Astrocyte of the cerebellum (primary cell): ENCODE results near the gene AFF3.

Source experiments
- DNase-seq: peaks from one replicate; pipeline ENCODE4 v3.0.0-alpha.2; 2011; ENCODE audit warnings: low read depth
- H3K4me3 ChIP-seq: 2 replicates; pipeline ENCODE4 v1.5.1; 2011; ENCODE audit warnings: mild to moderate bottlenecking, low read depth, low read length, moderate library complexity
- in situ Hi-C: cut with HindIII; loops from 2 replicates; pipeline ENCODE4 v1.10.0; 2017; ENCODE audit warnings: low sequenced_read_pairs
- TF ChIP-seq, protein P1 (sequence below): IDR thresholded peaks from 2 replicates; pipeline ENCODE4 v1.5.1; 2012; ENCODE audit warnings: low read length, low read depth, moderate library complexity, mild to moderate bottlenecking; ENCODE audit errors: missing control alignments

Gene AFF3

DNA sequence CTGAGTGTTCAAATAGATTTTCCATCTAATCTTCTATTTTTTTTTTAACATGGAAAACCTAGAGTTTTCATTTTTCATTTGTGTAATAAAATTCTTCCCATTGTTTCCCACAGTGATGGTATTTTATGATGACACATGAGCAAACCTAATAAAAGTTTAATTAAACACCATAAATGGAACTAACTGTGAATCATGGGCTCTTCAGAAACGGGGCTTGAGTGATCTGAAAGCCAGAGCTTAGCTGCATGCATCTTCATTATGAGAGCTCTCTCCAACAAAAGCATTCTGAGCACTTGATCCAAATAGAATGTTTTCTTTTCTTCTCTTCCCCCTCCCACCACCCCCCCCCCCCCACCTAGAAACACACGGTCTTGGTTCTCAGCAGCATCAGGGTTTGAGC is 570.4 kb downstream of the AFF3 start:
- no peak for DNase-seq
- TF ChIP-seq, protein P1, sequence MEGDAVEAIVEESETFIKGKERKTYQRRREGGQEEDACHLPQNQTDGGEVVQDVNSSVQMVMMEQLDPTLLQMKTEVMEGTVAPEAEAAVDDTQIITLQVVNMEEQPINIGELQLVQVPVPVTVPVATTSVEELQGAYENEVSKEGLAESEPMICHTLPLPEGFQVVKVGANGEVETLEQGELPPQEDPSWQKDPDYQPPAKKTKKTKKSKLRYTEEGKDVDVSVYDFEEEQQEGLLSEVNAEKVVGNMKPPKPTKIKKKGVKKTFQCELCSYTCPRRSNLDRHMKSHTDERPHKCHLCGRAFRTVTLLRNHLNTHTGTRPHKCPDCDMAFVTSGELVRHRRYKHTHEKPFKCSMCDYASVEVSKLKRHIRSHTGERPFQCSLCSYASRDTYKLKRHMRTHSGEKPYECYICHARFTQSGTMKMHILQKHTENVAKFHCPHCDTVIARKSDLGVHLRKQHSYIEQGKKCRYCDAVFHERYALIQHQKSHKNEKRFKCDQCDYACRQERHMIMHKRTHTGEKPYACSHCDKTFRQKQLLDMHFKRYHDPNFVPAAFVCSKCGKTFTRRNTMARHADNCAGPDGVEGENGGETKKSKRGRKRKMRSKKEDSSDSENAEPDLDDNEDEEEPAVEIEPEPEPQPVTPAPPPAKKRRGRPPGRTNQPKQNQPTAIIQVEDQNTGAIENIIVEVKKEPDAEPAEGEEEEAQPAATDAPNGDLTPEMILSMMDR = no peak
- no peak overlapping the region for H3K4me3 ChIP-seq
- in situ Hi-C loops = no loop called here

DNA sequence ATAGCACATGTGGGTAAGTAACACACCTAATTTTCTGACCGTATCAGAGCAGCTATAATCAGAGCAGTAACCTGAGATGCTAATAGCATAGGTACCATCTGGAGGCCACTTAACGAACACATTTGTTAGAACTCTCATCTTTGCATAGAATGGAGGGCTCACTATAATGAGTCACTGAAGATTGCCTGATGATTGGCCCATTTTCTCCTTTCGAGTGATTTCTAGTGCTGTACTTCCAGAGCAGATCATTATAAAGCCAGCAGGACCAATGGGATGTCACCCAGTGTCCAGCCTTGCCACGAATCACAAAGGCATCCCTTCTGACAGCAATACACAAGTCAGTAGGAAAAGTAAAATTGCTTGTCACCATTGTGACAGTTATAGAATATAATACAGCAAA is 570.9 kb downstream of the AFF3 start:
- in situ Hi-C loops = no loop called here
- TF ChIP-seq, protein P1 = no peak
- H3K4me3 ChIP-seq = no peak overlapping the region
- no peak for DNase-seq

DNA sequence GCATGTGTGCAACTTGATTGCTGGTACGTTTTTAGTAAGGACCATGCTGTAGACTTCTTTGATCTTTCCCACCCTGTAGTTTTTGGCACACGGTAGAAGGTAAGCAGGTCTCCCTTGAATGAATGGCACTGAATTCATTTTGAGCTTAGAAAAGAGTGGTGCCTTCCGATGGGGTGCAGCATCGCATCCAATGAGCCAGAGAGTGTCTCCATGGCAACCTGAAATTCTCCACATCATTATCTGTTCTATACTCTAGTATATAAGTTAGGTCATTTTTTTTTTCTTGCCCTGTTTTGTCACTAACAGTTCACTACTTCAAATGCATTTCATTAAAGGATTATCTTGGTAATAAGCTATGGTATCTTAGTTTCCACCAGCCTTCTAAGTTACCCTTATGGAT is 571.4 kb downstream of the AFF3 start:
- DNase-seq = no peak
- TF ChIP-seq, protein P1 = no peak
- H3K4me3 ChIP-seq = no peak overlapping the region
- in situ Hi-C loops = no loop called here

DNA sequence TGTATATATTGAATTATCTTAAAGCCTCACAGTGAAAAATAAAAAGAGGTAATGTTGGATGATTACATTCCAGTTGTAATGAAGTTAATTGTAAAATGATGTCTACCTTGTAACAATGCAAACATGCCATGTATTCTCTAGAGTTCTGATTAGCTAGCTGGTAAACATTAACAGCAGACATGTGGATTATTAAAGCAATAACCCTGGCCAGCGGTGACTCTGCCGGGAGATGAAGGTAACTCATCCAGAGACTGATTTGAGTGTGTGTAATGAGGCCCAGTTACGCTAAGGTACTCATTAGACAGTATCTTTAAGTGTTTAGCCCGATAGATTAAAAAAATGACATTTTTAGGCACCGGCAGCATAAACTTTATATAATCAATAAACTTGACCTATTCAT is 573.0 kb downstream of the AFF3 start:
- in situ Hi-C loops = no loop called here
- no peak overlapping the region for H3K4me3 ChIP-seq
- no peak for DNase-seq
- TF ChIP-seq, protein P1 = no peak

DNA sequence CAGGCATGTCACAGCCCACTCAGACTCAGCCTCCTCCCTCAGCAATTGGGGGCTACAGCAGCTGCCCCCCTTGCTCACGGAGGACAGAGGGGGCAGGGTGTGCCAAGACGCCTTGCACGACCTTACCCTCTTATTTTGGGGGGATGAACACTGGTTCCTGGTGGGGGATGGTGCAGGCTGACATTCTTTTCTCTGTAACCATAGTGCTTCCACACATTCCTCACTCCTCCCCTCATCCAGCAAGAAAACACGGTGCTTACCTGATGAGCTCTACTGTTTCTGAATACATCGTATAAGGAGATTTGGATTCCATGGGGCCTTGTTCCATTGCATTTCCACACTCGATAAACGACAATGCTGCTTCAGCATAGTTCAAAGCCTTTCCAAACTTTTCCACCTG is 577.2 kb downstream of the AFF3 start:
- no peak for DNase-seq
- TF ChIP-seq, protein P1 = no peak
- in situ Hi-C loops = no loop called here
- no peak overlapping the region for H3K4me3 ChIP-seq

DNA sequence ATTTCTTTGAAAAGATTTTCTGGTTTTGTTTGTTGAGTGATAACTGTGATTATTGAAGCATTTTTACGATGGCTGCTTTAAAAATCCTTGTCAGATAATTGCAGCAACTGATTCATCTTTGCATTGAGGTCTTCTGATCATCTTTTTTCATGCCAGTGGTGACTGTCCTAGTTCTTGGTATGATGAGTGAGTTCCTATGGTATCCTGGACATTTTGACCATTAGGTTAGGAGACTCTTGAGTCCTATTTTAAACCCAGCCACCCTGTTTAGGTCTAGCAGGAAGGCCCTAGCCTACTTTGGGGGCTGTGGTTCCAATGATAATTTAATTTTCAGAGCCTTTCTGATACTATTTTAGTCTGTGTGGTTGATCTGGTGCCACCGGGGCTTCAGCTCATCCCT is 579.9 kb downstream of the AFF3 start:
- no peak for DNase-seq
- in situ Hi-C loops = no loop called here
- no peak overlapping the region for H3K4me3 ChIP-seq
- TF ChIP-seq, protein P1 = no peak

DNA sequence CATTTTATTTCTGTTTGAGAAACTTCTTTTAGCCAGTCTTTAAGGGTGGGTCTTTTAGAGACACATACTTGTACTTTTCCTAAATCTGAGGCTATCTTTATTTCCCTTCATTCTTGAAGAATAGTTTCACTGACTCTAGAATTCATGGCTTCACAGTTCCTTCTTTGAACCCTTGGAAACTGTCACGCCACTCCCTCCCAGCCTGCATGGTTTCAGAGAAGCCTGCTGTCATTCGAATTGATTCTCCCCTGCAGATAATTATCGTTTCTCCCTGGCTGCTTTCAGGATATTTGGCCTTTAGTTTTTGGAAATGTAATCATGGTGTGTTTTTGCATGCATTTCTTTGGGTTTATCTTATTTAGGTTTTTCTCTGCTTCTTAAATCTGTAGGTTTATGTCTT is 580.6 kb downstream of the AFF3 start:
- H3K4me3 ChIP-seq = no peak overlapping the region
- in situ Hi-C loops = no loop called here
- DNase-seq = no peak
- TF ChIP-seq, protein P1 = no peak
